Astrocyte of the cerebellum (primary cell): ENCODE results near the gene SLC16A10.

Experiments
- DNase-seq: peaks from one replicate; pipeline ENCODE4 v3.0.0-alpha.2; 2011; ENCODE audit warnings: low read depth
- H3K4me3 ChIP-seq: 2 replicates; pipeline ENCODE4 v1.5.1; 2011; ENCODE audit warnings: mild to moderate bottlenecking, low read depth, low read length, moderate library complexity
- CTCF ChIP-seq: IDR thresholded peaks from 2 replicates; pipeline ENCODE4 v1.5.1; 2012; ENCODE audit warnings: low read length, low read depth, moderate library complexity, mild to moderate bottlenecking; ENCODE audit errors: missing control alignments
- in situ Hi-C: cut with HindIII; loops from 2 replicates; pipeline ENCODE4 v1.10.0; 2017; ENCODE audit warnings: low sequenced_read_pairs

SLC16A10 gene

DNA sequence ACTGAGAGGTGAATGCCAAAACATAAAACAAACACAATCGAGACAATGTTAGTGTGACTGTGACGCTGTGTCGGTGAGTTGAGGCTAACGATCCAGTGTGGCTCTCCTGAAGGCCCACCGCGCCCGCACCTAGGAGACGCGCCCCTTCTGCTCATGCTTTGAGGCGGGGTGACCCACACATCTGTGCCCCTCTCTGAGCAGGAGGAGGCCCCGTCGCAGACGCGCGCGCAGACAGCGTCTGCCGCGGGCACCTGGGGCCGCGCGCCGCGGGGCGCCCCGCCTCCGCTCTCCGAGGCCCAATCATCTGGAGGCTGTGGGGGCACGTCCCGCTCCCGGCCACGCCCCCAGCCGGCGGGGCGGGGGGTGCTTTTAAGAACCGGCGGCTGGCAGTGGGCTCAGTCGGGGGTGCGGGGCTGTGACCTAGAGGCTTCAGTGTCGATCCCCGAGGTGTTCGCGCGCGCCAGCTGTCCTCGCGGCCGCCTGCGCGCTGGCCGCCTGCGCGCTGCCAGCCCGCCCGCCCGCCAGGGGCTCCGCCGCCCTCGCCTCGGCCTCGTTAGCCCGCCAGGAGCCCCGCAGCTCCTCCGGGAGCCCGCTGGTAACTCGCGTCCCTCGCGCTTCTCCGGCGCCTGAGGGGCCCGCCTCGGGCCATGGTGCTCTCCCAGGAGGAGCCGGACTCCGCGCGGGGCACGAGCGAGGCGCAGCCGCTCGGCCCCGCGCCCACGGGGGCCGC lies at the start of gene SLC16A10:
Gene SLC16A10, plus strand, starts transcription at position 398 of the 730 bp plus-strand sequence. Its CDS starts 250 bp downstream, at position 648.
- DNase-seq = no peak
- no peak for TF ChIP-seq CTCF

GRCh38 chr6:111038534-111039252 lies 48.6 kb upstream of the SLC16A10 start:
- DNase-seq = no peak
- no peak for TF ChIP-seq CTCF
- H3K4me3 ChIP-seq = no peak overlapping the region
- in situ Hi-C loops = no loop called here

More for the DNA sequence above, at the start of gene SLC16A10:
- H3K4me3 ChIP-seq = peak within 1 kb of the TSS; percentile 48
- in situ Hi-C loops = no loop called here

DNA sequence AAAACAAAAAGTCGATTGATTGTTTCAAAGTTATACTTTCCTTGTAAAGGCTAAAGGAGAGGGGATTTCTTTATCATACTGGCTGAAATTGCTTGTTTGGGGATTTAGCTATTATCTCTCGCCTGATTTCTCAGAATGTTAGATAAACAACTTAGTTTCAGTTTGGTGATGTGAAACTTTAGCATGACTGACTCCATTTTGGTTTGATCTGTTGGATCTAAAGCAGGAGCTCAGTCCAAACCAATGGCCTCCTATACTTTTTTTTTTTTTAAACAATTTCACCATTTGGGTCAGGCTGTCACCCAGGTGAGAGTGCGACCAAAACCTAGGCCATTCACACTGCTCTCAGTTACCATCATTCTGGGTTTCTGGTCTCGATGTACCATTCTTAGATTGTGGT lies 45.4 kb upstream of the SLC16A10 start:
- no peak overlapping the region for H3K4me3 ChIP-seq
- no peak for TF ChIP-seq CTCF
- in situ Hi-C loops = no loop called here
- no peak for DNase-seq

GRCh38 chr6:111047244-111047643 lies 40.1 kb upstream of the SLC16A10 start:
- DNase-seq = no peak
- TF ChIP-seq CTCF = no peak
- no peak overlapping the region for H3K4me3 ChIP-seq
- in situ Hi-C loops = no loop called here

- no peak overlapping the region for H3K4me3 ChIP-seq
- no peak for TF ChIP-seq CTCF
- DNase-seq = no peak
- in situ Hi-C loops = no loop called here
Measured at GRCh38 chr6:111050261-111051023, 36.9 kb upstream of the SLC16A10 start.

DNA sequence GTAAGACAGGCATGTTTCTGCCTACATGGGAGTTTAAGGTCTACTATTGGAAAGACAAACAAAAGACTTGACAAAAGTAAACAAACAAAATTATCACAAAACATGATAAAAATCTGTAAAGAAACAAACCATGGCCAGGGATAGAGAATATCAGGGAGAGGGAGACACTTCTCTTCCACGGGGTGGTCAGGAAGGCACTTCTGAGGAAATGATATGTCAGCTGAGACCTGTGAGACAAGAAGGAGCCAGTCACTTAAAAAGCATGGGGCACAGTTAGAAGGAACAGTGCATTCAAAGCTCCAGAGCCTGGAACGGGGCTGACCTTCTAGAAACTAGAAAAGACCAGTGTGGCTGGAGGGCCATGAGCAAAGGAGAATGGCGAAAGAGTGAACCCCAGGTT lies 35.1 kb upstream of the SLC16A10 start:
- no peak for DNase-seq
- no peak overlapping the region for H3K4me3 ChIP-seq
- no peak for TF ChIP-seq CTCF
- in situ Hi-C loops = no loop called here
